GM10248 (cell line): Measurements from ENCODE around the gene PTPA.
"Not testable (repeated sequence)": the region's sequence is repeated elsewhere in the genome, so short reads cannot be mapped to it uniquely, and the experiment has no call there.

Experiments used
- CTCF ChIA-PET: fragments of 300-600 bp; sonication (Branson Sonifier 250); formaldehyde crosslinking; extraction: SDS; loops from one replicate; lab custom pipeline; 2021; ENCODE audit warnings: antibody characterized with exemption; lab: Yijun Ruan, JAX
- POLR2A ChIA-PET: fragments of 350-650 bp; sonication (Branson Sonifier 250); formaldehyde crosslinking; extraction: SDS; loops from one replicate; lab custom pipeline; 2020; ENCODE audit warnings: antibody characterized with exemption; lab: Yijun Ruan, JAX
- DNase-seq: peaks from one replicate; pipeline ENCODE4 v3.0.0; 2012; ENCODE audit errors: extremely low spot score
- TF ChIP-seq, protein P1 (sequence below): IDR thresholded peaks from 2 replicates; pipeline ENCODE4 v1.5.1; 2012; ENCODE audit warnings: mild to moderate bottlenecking, low read depth; ENCODE audit errors: extremely low read depth, missing control alignments, control extremely low read depth

PTPA gene

DNA sequence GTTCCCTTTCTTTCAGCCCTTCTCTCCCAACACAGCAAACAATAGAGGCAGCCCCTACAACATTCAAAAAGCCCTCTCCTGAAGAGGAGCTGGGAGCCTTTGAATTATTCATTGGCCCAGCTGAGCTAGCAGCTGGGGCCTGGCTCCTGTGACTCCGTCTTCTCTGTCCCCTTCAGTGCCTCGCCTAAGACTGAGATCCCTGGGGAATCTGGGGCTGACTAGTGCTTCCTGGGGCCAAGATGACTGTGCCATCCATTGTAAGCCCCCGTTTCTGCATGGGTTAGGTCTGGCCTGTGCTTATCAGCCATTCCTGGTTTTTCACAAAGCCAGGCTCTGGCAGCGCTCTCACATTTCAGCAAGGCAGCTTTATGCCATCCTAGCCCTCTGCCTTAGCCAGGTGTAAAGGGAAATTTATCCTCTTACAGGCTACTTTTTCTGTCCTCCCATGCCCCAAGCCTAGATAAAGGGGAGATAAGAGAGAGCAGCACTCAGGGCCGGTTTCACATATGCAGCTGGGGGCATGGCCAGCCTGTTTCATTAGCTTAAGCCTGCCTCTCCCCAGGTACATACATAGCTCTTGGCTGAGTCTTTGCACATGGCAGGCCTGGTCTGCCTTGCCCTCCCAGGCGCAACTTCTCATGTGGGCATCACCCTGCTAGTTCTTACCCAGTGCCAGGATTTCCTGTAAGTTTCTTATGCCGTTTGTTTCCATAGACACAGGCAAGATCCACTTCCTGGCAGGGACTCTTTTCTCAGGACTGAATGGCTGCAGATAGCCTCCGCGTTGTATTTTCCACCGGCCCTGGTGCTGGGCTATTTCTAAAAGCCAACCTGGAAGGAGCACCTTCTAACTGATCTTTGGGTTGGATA is 15.8 kb downstream of the PTPA start:
- POLR2A ChIA-PET: no interaction called here
- CTCF ChIA-PET: interaction anchor here (0.9 to 26.3 kb wide), 6 partner anchors 12 to 611 kb away, joined by 3 to 680 read pairs (median 20); partner anchors contain the start of gene IER5L
- TF ChIP-seq, protein P1, sequence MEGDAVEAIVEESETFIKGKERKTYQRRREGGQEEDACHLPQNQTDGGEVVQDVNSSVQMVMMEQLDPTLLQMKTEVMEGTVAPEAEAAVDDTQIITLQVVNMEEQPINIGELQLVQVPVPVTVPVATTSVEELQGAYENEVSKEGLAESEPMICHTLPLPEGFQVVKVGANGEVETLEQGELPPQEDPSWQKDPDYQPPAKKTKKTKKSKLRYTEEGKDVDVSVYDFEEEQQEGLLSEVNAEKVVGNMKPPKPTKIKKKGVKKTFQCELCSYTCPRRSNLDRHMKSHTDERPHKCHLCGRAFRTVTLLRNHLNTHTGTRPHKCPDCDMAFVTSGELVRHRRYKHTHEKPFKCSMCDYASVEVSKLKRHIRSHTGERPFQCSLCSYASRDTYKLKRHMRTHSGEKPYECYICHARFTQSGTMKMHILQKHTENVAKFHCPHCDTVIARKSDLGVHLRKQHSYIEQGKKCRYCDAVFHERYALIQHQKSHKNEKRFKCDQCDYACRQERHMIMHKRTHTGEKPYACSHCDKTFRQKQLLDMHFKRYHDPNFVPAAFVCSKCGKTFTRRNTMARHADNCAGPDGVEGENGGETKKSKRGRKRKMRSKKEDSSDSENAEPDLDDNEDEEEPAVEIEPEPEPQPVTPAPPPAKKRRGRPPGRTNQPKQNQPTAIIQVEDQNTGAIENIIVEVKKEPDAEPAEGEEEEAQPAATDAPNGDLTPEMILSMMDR: no peak
- DNase-seq: no peak

DNA sequence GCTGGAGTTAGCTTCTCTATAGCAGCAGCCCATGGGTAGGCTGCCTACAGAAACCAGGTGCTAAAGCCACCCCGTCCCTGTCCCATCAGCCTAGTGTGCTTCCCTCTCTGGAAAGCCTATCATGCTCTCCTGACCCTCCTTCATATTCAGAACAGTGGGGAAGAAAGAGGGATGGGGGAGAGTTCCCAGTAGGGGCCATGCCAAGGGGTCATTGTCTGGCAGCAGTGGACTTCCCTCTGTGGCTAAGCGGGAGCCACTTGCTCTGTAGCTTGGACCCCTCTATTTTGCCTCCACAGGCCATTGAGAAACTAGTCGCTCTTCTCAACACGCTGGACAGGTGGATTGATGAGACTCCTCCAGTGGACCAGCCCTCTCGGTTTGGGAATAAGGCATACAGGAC is 17.5 kb downstream of the PTPA start:
- POLR2A ChIA-PET: no interaction called here

DNA sequence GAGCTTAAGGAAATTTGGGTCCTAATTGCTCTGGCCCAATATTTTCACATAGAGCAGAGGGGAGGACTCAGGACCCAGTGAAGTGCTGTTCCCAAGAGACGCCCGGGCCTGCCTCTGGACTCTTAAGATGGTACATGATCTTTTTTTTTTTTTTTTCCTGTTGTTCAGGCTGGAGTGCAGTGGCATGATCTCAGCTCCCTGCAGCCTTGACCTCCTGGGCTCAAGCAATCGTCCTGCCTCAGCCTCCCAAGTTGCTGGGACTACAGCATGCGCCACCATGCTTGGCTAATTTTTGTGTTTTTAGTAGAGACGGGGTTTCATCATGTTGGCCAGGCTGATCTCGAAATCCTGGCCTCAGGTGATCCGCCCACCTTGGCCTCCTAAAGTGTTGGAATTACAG is 19.1 kb downstream of the PTPA start:
- CTCF ChIA-PET: interaction anchor here (0.8 to 26.3 kb wide), 16 partner anchors 9 to 653 kb away, joined by 3 to 680 read pairs (median 17); partner anchors contain the start of genes C9orf50, IER5L, NTMT1 and PTPA
- POLR2A ChIA-PET, DNase-seq: not testable (repeated sequence)

More for the DNA sequence above, 17.5 kb downstream of the PTPA start:
- CTCF ChIA-PET: interaction anchor here (0.6 to 26.3 kb wide), 5 partner anchors 10 to 496 kb away, joined by 3 to 680 read pairs (median 38); partner anchors contain the start of genes C9orf50, IER5L, NTMT1 and PTPA
- no peak for DNase-seq
- TF ChIP-seq, protein P1: no peak

DNA sequence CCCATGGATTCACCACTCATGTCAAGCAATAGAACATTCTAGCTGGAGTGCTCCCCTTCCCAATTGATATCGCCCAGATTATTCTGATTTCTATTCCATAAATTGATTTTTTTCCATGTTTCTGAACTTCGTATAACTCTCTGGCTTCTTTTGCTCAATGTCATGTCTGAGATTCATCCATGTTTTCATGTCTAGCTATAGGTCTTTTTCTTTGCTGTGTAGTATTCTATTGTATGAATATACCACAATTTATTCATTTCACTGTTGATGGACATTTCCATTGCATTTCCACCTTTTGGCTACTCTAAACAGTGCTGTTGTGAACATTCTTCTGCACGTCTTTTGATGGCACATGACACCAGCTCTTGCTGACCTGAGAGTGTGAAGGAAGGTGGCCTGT is 19.6 kb downstream of the PTPA start:
- POLR2A ChIA-PET: no interaction called here
- no peak for DNase-seq
- TF ChIP-seq, protein P1: no peak
- CTCF ChIA-PET: interaction anchor here (0.9 to 26.3 kb wide), 21 partner anchors 9 to 653 kb away, joined by 3 to 680 read pairs (median 10); partner anchors contain the start of genes C9orf50, IER5L, NTMT1 and PTPA

DNA sequence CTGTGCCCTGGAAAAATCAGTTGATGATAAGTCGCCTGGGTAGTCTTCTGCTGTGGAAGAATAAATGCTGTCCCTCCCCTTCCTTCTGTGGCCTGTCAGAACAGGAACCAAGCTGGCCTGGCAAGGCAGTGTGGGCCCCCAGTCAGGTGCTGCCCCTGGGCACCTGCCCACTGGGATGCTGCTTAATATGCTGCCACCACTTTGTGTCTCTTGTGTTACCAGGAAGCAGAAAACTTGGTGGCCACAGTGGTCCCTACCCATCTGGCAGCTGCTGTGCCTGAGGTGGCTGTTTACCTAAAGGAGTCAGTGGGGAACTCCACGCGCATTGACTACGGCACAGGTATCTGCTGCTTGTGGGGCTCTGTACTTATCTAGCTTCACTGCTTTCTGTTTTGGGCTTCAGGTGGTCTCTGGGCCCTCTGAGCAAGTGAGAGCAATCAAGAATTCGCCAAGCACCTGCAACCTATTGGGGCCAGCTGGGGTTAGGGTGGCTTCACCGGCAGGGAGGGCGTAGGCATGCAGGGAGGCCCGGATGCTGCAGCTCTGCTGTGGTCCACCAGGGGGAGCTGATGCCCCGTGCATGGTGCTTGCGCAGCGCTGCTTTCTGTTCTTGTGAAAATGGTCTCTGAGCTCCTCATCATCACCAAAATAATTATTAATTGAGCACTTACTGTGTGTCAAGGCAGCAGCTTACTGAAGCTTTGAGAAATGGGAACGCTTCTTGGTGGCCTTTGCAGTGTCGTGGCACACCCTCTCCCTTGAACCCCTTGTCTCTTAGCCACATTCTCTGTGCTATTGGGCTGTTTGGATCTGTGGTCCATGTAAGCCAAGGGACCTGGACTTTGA is 20.3 kb downstream of the PTPA start:
- CTCF ChIA-PET: interaction anchor here (0.7 to 26.3 kb wide), 42 partner anchors 8 to 678 kb away, joined by 3 to 680 read pairs (median 4); partner anchors contain the start of genes C9orf50, DOLPP1, IER5L and NTMT1
- DNase-seq: peak; percentile 88
- TF ChIP-seq, protein P1: peak; percentile 87
- POLR2A ChIA-PET: interaction anchor here (0.6 to 1.1 kb wide), 2 partner anchors 10 to 15 kb away, joined by 3 to 4 read pairs; no protein-coding TSS in a partner anchor

DNA sequence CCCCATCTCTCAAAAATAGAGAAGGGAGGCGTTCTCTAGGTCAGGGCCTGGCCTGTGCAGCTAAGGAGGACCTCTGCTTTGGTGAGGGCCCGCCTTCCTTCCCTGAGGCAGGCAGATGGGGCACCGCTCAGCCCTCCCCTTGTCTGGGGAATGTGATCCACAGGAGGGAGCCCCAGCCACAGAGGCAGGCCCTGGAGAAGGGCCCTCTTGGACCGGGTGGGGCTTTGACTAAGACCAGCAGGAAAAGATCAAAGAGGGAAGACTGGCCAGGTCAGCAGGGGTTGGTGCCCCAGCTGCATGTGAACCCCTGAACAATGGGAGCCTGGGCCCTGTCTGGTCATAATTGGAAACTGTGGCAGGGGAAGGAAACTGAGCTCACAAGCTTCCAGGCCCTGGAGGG is 21.9 kb downstream of the PTPA start:
- CTCF ChIA-PET: interaction anchor here (0.9 to 26.3 kb wide), 8 partner anchors 10 to 491 kb away, joined by 3 to 680 read pairs (median 41); partner anchors contain the start of genes C9orf50, IER5L, NTMT1 and PTPA
- TF ChIP-seq, protein P1: no peak
- DNase-seq: no peak
- POLR2A ChIA-PET: no interaction called here
